ENCODE measurements around the gene ADRM1.

The ADRM1 gene

DNA sequence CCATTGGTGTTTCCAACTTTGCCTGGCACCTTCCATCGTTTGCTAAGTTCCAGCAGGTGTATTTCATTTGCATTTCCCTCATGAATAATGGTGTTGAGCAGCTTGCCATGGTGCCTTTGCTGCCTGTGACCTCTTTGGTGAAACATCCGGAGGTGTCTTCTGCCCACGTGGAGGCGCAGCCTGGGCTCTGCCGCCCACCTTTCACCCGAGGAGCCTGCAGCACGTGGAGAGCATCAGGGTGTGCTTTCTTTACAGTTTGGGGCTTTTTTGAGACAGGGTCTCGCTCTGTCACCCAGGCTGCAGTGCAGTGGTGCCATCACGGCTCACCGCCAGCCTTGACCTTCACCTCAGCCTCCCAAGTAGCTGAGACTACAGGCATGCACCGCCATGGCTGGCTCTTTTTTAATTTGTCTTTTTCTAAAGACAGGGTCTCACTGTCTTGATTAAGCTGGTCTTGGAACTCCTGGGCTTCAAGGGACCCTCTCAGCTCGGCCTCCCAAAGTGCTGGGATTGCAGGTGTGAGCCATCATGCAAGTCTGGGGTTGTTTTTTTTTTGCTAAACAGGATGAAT, 3.0 kb upstream of the ADRM1 start:
- DNase-seq, result no peak

DNA sequence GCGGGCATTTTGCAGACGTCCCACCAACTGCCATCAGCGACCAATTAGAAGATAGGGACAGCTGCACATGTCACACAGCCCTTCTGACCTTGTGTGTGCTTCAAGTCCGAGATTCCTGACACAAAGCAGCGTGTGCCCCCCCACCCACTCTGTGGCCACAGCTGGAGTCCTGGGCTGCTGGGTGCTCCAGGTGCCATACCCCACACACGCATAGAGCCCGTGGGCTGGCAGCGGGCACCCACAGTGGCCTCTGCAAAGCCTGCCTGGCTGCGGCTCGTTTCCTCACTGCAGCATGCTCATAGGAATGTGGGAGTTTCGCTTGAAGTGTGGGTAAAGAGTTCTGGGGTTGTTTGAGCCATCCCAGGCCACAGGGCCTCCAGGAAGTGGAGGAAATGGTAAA, 2.5 kb upstream of the ADRM1 start:
- DNase-seq, result no peak

DNA sequence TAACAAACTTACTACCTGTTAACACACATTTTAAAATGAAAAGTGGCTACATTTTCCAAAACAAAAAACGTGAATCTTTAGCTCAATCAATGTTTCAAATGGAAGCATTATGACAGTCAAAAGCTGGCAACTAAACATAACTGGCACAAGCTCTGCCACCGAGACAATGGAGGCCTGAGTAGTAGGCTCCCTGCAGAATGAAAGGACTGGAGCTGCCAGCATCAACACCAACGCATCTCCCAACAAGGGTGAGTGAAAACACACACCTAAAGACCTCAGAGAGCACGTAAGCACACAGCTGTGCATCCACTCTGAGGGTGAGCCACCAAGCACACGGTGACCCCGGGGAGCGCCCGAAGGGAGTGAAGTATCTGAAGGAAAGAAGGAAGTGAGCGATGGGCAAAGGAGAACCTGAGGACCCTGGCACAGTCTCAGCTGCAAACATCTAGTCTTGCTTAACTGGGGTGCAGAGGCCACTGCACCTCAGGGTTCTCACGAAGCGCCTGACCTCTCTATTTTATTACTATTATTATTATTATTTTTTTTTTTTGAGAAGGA, 1.6 kb upstream of the ADRM1 start:
- DNase-seq, result no peak

DNA sequence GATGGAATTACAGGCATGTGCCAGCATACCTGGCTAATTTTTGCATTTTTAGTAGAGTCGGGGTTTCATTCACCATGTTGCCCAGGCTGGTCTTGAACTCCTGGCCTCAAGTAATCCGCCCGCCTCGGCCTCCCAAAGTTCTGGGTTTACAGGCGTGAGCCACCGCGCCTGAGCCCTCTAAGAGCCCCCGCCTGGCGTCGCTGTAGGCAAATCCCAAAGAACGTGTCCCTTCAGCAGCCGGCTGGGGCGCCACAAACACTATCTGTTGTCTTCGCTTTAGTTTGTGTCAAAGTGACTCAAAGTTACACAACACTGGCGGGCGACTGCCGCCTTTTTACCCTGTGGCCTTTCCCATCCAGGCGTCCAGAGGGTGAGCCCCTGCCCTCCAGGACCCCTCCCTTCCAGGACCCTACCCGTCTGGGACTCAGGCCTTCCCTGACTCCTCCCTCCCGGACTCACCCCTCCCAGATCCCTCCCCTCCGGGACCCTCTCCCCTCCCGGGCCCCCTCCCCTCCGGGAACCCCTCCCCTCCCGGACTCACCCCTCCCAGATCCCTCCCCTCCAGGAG, 940 bp upstream of the ADRM1 start:
- DNase-seq, result peak; percentile 88

DNA sequence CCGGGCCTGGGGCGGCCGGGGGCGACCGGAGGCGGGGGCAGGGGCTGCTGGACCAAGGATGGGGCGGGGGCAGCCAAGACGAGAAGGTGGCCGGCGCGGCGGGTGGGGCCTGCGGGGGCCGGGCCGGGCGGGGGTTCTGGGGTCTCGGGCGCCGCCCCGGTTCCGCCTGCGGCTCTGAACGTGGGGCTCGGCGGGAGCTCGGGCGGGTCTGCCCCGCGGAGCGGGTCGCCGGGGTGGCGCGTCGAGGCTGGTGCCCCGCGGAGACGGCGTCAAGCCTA, 204 bp downstream of the ADRM1 start:
- DNase-seq, result no peak

DNA sequence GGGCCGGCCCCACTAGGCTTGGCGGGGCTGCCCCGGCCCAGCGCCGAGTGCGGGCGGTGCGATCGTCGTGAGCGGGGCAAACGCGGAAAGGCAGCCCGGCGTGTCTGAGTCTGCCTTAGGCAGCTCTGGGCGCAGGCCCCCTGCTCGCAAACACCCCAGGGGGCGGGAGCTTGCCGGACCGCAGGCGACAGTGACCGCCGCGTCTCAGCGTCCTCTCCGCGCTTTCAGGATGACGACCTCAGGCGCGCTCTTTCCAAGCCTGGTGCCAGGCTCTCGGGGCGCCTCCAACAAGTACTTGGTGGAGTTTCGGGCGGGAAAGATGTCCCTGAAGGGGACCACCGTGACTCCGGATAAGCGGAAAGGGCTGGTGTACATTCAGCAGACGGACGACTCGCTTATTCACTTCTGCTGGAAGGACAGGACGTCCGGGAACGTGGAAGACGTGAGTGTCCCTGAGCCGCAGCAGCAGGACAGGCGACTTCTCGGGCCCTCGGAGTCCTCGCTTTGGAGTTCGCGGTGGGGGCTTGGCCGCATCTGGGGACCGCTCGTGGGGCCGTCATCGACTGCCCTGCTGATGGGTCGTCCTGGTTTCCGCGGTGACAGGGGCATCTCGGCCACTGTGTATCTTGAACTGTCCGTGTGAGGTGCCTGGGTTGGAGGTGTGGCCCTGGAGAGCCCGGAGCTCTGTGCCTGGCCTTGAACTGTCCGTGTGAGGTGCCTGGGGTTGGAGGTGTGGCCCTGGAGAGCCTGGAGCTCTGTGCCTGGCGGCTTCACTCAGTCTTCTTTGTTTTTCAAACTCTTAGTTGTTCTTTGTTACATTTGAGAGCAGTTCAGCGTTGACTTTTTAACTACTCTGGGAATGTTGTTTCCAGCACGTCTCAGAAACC, 786 bp downstream of the ADRM1 start:
- DNase-seq, result no peak

DNA sequence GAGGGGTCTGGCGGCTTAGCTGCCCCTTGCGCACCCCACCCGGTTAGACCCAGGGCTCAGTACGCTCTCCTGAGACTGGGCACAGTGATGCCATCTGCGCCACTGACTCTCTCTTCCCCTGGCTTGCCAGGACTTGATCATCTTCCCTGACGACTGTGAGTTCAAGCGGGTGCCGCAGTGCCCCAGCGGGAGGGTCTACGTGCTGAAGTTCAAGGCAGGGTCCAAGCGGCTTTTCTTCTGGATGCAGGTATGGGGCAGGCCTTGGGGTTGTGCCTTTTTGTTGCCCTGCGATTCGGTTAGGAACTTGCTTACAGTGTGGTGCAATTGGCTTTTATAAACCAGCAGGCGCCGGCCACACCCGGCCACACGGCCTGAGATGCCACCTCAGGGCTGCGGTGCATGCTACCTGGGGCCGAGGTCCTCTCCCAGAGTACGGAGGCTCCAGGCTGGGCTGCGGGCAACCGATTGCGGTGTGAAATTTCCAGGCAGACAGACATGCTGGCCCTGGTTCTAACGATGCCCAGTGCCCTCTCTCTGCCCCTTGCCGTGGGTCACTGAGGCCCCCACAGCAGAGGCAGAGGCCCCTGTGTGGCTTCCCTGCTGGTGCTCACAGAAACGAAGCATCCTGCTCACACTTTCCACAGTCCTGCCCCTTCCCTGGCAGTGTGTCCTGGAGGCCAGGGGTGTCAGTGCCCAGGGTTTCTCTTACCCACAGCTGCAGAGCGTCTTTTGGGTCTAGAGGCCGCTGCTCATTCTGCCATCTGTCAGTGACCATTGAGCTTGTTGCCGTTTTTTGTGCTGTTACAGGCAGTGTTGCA, 1.7 kb downstream of the ADRM1 start:
- no peak for DNase-seq

DNA sequence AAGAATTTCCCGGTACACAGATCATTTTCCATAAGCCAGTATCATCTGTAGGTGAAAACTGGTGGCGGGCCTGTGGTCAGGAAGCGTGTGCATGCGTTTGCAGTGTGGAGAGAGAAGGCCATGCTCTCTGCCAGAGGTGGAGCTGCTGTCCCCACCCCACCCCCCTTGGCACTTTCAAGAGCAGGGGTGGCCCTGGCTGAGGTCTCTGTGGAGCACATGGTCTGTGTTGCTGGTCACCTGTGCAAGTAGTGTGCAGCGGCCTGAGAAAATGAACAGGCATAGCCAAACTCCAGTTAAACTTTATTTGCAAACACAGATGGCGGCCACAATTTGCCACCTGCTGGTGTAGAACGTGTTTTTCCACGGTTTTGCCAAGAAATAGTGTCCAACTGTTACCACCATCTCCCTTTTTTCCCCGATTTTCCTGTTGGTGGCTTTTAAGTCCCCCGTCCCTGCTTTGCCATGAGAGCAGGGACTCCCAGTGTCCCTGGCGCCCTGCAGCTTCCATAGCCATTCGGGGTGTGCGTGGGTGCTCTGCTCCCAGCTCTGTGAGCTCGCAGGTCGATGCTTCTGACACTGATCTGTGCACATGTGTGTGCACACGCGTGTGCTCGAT, 2.5 kb downstream of the ADRM1 start:
- no peak for DNase-seq

DNA sequence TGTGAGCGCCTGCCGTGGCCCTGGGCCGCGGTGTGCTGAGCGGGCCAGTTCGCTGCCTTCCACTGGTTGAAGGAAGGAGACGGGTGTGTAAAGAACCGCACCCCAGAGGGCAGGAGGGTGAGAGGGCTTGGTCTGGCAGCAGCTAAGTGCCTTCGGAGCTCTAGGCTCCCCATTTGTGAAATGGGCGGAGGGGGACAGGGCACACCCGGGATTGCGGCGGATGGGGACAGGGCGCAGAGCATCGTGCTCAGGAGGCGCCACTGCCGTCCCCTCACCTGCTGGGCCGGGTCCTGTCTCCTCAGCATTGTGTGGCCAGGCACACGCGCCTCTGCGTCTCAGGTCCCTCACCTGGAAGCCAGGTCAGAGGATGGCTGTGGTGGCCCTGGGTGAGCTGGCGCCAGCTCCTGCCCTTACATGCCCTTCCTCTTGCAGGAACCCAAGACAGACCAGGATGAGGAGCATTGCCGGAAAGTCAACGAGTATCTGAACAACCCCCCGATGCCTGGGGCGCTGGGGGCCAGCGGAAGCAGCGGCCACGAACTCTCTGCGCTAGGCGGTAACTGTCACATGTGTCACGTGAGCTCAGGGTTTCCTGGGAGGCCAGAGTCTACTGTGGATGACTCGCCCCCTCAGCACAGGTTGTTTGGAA, 3.1 kb downstream of the ADRM1 start:
- DNase-seq, result no peak

DNA sequence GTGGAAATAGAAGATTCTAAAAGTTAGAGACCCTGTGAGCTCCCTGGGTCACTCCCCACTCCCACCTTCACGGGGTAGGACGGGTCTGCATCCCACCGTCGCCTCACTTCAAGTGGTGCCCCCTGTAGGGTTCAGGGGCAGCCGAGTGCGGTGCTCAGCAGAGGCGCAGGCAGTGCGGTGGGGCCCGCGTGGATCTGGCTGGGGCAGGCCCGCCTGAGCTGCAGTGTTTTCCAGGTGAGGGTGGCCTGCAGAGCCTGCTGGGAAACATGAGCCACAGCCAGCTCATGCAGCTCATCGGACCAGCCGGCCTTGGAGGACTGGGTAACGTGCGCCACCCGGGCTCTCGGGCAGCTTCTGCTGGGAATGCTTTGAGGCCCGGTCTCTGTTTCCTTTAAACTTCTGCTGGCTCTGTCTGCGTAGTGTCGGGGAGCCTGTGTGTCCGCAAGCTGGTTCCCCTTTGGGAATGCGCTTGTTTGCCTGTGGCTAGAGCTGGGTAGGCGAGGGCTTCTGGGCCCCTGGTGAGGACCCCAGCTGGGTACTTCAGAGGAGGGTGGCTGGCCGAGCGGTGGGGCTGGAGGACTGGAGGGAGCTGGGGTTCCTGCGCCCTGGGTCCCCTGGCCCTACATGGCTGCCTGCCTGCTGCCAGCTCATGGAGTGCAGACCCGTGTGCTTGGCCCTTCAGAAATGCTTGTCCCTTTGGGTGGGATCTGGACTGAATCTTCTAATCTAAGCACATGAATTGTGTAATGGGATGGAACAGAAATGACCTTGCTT, 3.8 kb downstream of the ADRM1 start:
- DNase-seq, result no peak

DNA sequence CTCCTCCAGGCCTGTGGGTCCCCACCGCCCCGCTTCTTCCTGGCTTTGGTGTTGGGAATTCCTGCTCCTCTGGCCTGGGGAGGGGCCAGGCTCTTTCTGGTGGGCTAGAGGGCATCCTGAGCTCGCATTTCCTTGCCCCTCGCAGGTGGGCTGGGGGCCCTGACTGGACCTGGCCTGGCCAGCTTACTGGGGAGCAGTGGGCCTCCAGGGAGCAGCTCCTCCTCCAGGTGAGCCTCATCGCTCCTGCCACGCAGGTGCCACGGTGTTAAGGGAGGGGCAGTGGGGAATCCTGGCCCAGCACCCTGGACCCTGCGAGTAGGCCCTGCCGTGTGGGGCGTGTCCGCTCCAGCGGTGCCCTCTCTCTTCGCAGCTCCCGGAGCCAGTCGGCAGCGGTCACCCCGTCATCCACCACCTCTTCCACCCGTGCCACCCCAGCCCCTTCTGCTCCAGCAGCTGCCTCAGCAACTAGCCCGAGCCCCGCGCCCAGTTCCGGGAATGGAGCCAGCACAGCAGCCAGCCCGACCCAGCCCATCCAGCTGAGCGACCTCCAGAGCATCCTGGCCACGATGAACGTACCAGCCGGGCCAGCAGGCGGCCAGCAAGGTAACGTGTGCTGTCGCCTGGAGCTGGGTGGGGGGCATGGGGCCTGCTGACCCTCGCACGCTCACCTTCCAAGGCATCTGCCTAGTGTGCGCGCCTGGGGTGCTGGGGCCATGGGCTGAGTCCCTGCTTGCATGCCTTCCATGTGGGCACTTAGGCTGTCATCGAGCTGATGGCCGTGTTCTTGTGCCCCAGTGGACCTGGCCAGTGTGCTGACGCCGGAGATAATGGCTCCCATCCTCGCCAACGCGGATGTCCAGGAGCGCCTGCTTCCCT, 4.7 kb downstream of the ADRM1 start:
- DNase-seq, result no peak

DNA sequence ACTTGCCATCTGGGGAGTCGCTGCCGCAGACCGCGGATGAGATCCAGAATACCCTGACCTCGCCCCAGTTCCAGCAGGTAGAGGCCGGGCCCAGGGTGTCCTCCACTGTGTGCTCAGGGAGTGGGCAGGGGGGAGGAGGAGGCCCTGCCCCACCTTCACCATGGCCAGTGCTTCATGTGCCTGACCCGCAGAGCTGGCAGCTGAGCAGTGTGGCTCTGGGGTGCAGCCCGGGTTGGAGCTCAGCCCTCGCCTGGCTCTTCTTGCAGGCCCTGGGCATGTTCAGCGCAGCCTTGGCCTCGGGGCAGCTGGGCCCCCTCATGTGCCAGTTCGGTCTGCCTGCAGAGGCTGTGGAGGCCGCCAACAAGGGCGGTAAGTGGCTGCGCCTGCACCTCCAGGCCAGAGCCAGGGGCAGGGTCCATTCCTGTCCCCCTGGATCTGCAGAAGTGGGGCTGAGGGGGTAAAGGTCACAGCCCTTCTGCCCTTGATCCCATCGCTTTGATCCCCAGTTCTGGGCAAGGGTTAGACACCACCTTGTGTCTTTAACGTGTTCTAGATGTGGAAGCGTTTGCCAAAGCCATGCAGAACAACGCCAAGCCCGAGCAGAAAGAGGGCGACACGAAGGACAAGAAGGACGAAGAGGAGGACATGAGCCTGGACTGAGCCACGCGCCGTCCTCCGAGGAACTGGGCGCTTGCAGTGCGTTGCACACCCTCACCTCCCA, 5.5 kb downstream of the ADRM1 start:
- no peak for DNase-seq

DNA sequence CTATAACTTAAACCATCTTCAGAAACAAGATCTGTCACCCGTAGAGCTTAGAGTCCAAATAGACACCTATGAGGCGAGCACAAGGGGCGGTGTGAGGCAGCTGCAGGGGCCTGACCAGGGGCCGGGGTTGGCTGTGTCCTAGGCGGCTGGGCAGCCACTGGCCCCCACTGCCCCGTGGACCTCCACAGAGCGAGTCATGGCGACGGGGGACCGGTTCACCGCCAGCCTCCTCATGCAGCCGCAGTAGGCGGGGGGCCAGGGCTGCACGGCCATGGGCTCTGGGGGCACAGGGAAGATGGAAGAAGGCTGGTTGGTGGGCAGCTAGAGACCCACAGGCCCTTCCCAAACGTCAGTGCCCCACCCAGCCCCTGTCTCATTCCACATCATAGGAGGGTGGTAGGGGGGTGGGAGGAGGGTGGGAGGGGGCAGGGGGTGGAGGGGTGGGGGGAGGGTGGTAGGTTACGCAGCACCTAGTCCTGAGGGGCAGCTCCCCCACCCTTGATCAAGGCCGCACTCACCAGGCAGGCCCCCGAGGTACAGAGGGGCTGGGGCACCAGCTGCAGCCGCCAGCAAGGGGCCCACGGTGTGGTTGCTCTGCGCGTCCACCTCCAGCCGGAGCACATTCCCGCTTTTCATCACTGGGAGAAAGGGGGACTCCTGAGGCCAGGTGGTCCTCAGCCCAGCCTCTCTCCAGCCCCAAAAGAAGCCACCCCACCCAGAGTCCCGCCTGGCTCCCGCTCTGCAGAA, 6.6 kb downstream of the ADRM1 start:
- no peak for DNase-seq

DNA sequence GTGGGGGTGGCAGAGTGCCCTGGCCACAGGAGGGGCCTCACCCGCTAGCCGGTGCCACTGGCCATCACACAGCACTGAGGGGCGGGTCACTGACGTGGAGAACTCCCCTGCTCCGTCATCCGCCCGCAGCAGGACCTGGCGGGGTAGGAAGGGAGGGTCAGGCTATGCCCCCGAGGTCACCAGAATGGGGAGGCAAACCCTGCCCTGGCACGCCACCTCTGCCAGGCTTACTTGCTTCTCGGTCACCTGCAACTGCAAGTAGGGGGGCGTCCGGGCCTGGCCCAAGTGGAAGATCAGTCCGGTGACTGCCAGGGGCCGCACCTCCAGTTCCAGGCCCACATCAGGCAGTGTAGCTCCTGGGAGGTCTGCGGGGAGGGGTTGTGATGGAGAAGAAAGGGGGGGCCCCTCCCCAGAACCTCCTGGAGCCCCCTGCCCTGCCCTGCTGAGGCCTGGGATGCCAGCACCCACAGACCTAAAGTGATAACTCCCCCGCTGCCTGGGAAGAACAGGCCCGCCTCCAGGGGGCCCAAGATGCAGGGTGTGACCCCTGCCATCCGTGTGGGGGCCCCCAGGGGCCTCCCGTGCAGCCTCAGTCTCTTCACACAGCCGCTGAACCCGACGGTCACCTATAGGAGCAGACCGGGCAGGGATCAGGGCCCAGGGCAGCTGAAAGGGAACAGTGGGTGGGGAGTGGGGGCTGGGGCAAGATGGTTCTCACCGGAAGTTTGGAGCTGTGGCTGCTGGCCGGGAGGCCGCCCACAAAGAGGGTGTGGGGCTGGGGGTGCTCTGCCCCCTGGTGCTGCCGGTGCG, 7.4 kb downstream of the ADRM1 start:
- DNase-seq, result no peak

DNA sequence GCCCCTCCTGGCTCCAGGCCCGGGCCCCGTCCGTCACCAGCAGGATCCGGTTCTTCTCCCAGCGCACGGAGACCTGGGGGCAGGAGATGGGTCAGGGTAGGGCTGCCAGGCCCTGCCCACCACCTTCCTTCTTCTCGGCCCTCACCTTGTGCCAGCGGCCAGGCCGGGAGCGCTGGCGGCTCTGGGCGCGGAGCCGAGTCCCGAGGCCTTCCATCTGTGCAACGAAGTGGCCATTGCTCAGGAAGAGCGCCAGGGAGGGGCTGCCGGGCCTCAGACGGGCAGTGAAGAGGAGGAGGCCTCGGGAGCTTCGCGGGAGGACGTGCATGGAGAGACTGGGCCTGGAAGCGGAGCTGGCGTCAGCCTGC, 7.9 kb downstream of the ADRM1 start:
- no peak for DNase-seq

DNA sequence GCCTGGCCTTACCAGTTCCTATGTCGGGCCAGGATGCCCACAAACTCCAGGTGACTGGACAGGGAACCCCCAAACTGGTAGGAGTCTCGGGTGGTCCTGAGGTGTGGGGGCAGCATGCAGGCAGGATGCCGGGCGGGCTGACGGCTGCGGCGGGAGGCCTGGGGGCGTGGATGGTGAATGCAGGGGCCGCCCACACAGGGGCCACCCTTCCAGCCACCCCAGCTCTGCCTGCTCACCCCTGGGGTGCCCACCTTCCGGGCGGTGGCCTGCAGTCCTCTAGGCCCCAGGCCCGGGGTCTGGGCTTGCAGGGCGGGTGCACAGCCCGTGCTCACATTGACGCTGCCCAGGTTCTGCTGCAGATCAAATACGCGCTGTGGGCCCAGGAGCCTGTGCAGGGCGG, 8.4 kb downstream of the ADRM1 start:
- no peak for DNase-seq

DNA sequence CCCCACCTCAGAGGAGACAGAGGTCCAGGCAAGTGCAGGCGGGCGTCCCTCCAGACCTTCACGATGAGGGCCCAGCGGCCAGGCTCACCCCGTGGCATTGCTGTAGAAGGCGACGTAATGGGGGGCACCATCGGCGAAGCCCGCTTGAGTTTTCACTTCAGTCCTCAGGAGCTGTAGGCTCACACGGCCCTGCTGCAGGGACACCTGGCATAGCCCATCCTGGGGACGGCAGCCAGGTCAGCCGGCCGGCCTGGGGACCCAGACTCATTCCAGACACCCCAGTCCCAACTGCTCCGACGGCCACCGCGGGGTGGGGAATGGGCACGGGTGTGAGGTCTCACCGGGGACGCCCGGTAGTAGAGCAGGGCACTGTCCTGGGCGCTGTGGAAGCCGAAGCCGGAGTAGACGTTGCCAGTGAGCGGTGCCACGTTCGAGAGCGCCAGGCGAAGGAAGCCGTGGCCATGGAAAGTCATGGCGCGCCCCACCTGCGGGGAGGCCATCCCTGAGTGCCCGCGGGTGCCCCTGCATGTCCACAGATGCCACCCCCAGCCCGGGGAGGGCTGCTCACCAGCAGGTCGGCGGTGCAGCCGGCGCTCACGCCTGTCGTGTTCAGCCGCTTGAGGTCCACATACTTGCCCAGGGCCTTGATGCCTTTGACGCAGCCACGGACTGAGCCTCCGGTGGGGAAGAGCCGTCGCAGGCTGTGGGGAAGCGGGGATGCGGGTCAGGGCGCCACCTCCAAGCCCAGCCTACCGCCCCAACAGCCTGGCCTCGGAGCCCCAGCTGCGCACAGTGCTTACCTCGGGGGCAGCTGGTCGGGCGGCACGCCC, 9.2 kb downstream of the ADRM1 start:
- DNase-seq, result no peak

DNA sequence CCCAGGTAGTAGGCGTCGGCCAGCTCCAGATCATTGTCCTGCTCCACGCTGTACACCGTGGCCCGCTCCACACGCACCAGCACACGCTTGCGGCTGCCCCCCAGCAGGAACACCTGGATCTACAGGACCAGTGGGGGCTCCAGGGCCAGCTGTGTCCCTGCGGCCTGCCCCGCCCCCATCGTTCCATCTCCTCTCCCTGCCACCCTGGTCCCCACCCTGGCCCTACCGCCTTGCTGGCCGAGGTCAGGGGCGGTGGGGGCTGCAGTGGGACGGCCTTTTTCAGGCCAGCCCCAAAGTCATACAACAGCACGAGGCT, 9.8 kb downstream of the ADRM1 start:
- DNase-seq, result no peak
